Liver (tissue), 3 donors: Measurements from ENCODE around the gene IMPA2.

Experiments used
- ATF3 ChIP-seq: IDR thresholded peaks from 2 replicates; pipeline ENCODE4 v1.6.1; 2016; ENCODE audit warnings: antibody characterized with exemption
- CTCF ChIP-seq: fragments of 150-350 bp; IDR thresholded peaks from 2 replicates; pipeline ENCODE4 v1.5.1; 2017; ENCODE audit warnings: improper control_type of control experiment, low read depth, low read length; ENCODE audit not compliant: missing input control
- EGR1 ChIP-seq, 2 donors: IDR thresholded peaks; 2 replicates each; pipeline ENCODE4 v1.6.1; 2016 to 2018; ENCODE audit warnings: antibody characterized with exemption in 2 of 2, low read depth in 2 of 2
- GABPA ChIP-seq, 2 donors: IDR thresholded peaks in 1 of 2; conservative IDR thresholded peaks in 1 of 2; 2 replicates each; pipeline ENCODE4 v1.6.1; 2016; ENCODE audit warnings: antibody characterized with exemption in 2 of 2, mild to moderate bottlenecking in 1 of 2, moderate library complexity in 1 of 2
- HNF4A ChIP-seq, 2 donors: conservative IDR thresholded peaks; 2 replicates each; pipeline ENCODE4 v1.6.1; 2016; ENCODE audit warnings: antibody characterized with exemption in 2 of 2, mild to moderate bottlenecking in 2 of 2
- JUND ChIP-seq, 2 donors: IDR thresholded peaks; 2 replicates each; pipeline ENCODE4 v1.6.1; 2016; ENCODE audit warnings: antibody characterized with exemption in 2 of 2
- MAX ChIP-seq: IDR thresholded peaks from 2 replicates; pipeline ENCODE4 v1.6.1; 2016; ENCODE audit warnings: antibody characterized with exemption
- RAD21 ChIP-seq, 2 donors: IDR thresholded peaks; 2 replicates each; pipeline ENCODE4 v1.6.1; 2016; ENCODE audit warnings: antibody characterized with exemption in 2 of 2, mild to moderate bottlenecking in 2 of 2
- REST ChIP-seq: IDR thresholded peaks from 2 replicates; pipeline ENCODE4 v1.6.1; 2016; ENCODE audit warnings: antibody characterized with exemption, mild to moderate bottlenecking
- TAF1 ChIP-seq: conservative IDR thresholded peaks from 2 replicates; pipeline ENCODE4 v1.6.1; 2016; ENCODE audit warnings: antibody characterized with exemption, mild to moderate bottlenecking
- YY1 ChIP-seq: IDR thresholded peaks from 2 replicates; pipeline ENCODE4 v1.6.1; 2016; ENCODE audit warnings: antibody characterized with exemption, mild to moderate bottlenecking
- donor health status: healthy.
- donor health status: healthy.

GRCh38 chr18:11994336-11994702 is 13.0 kb downstream of the IMPA2 start:
- TF ChIP-seq EGR1 (IDR thresholded peaks at IDR 0.05; ENCODE audit: low read depth in 2 of 2): no peak
- TF ChIP-seq MAX: no peak
- no peak for TF ChIP-seq RAD21 (IDR thresholded peaks at IDR 0.05)
- TF ChIP-seq REST: no peak
- no peak for TF ChIP-seq CTCF
- TF ChIP-seq GABPA (IDR thresholded peaks at IDR 0.05 in 1 of 2, conservative IDR thresholded peaks at IDR 0.05 in 1 of 2): no peak
- TF ChIP-seq JUND (IDR thresholded peaks at IDR 0.05): no peak
- no peak for TF ChIP-seq TAF1
- TF ChIP-seq YY1: no peak
- no peak for TF ChIP-seq ATF3
- peak in 1 of 2 donors; percentile 36 for TF ChIP-seq HNF4A (conservative IDR thresholded peaks at IDR 0.05)
